Trophoblast cell (in vitro differentiated cells and primary cell): ENCODE results near the gene ZNF92.
"Not testable (repeated sequence)": the region's sequence is repeated elsewhere in the genome, so short reads cannot be mapped to it uniquely, and the experiment has no call there.

ENCODE experiments used
- DNase-seq, 2 donors: peaks; one replicate each; pipeline ENCODE4 v3.0.0-alpha.2; 2016
- H2AFZ ChIP-seq: 2 replicates; pipeline ENCODE4 v1.6.1; 2013; ENCODE audit warnings: low read length, moderate library complexity, mild to moderate bottlenecking; ENCODE audit not compliant: insufficient read depth, poor library complexity
- H2AK5ac ChIP-seq: 2 replicates; pipeline ENCODE4 v1.6.1; 2013; ENCODE audit warnings: mild to moderate bottlenecking, low read length
- H2BK120ac ChIP-seq: 2 replicates; pipeline ENCODE4 v1.6.1; 2013; ENCODE audit warnings: low read length, mild to moderate bottlenecking, moderate library complexity; ENCODE audit not compliant: insufficient read depth, poor library complexity
- H2BK12ac ChIP-seq: 2 replicates; pipeline ENCODE4 v1.6.1; 2013; ENCODE audit warnings: mild to moderate bottlenecking, low read length, moderate library complexity
- H2BK5ac ChIP-seq: 2 replicates; pipeline ENCODE4 v1.6.1; 2013; ENCODE audit warnings: low read length, low read depth, moderate library complexity, mild to moderate bottlenecking; ENCODE audit not compliant: poor library complexity
- H3K14ac ChIP-seq: 2 replicates; pipeline ENCODE4 v1.6.1; 2013; ENCODE audit warnings: mild to moderate bottlenecking, low read length
- H3K18ac ChIP-seq: 2 replicates; pipeline ENCODE4 v1.6.1; 2013; ENCODE audit warnings: mild to moderate bottlenecking, low read length
- H3K23ac ChIP-seq: 2 replicates; pipeline ENCODE4 v1.6.1; 2013; ENCODE audit warnings: low read length
- H3K27ac ChIP-seq: 2 replicates; pipeline ENCODE4 v1.5.1; 2013; ENCODE audit warnings: low read depth, mild to moderate bottlenecking, inconsistent platforms, low read length, moderate library complexity
- H3K27me3 ChIP-seq: 2 replicates; pipeline ENCODE4 v1.6.1; 2013; ENCODE audit warnings: inconsistent platforms, mild to moderate bottlenecking, low read length, moderate library complexity; ENCODE audit not compliant: insufficient read depth
- H3K36me3 ChIP-seq, 2 experiments: 1 replicate in 1 of 2; 2 replicates in 1 of 2; pipeline ENCODE4 v1.6.1; 2013; ENCODE audit warnings: low read length in 2 of 2, mild to moderate bottlenecking in 2 of 2, moderate library complexity in 1 of 2; ENCODE audit not compliant: insufficient read depth in 2 of 2, control insufficient read depth in 1 of 2
- H3K4ac ChIP-seq: 2 replicates; pipeline ENCODE4 v1.6.1; 2013; ENCODE audit warnings: low read depth, mild to moderate bottlenecking, low read length, moderate library complexity
- H3K4me1 ChIP-seq, 2 experiments: 1 replicate in 1 of 2; 2 replicates in 1 of 2; pipeline ENCODE4 v1.6.1; 2013; ENCODE audit warnings: low read length in 2 of 2, mild to moderate bottlenecking in 2 of 2, moderate library complexity in 1 of 2; ENCODE audit not compliant: insufficient read depth in 2 of 2, control insufficient read depth in 1 of 2
- H3K4me2 ChIP-seq: 2 replicates; pipeline ENCODE4 v1.6.1; 2013; ENCODE audit warnings: inconsistent platforms, mild to moderate bottlenecking, low read length, moderate library complexity
- H3K4me3 ChIP-seq: 2 replicates; pipeline ENCODE4 v1.5.1; 2013; ENCODE audit warnings: mild to moderate bottlenecking, low read depth, low read length, inconsistent platforms
- H3K79me1 ChIP-seq: one replicate; pipeline ENCODE4 v1.6.1; 2013; ENCODE audit warnings: low read length
- H3K79me2 ChIP-seq: 2 replicates; pipeline ENCODE4 v1.6.1; 2013; ENCODE audit warnings: low read length, mild to moderate bottlenecking; ENCODE audit not compliant: control insufficient read depth, insufficient read depth, poor library complexity
- H3K9ac ChIP-seq: 2 replicates; pipeline ENCODE4 v1.6.1; 2013; ENCODE audit warnings: mild to moderate bottlenecking, low read length
- H3K9me3 ChIP-seq: 2 replicates; pipeline ENCODE4 v1.6.1; 2013; ENCODE audit warnings: low read depth, mild to moderate bottlenecking, control low read depth, inconsistent platforms, low read length; ENCODE audit not compliant: insufficient read depth
- H4K12ac ChIP-seq: 2 replicates; pipeline ENCODE4 v1.6.1; 2013; ENCODE audit warnings: low read depth, mild to moderate bottlenecking, low read length, moderate library complexity
- H4K8ac ChIP-seq: 2 replicates; pipeline ENCODE4 v1.6.1; 2013; ENCODE audit warnings: low read depth, mild to moderate bottlenecking, low read length, moderate library complexity
- H4K91ac ChIP-seq: one replicate; pipeline ENCODE4 v1.6.1; 2013; ENCODE audit warnings: low read depth, mild to moderate bottlenecking, low read length, moderate library complexity
- WGBS: extraction: QIAGEN DNeasy Blood & Tissue Kit; methylation state at CpG from one replicate; pipeline ENCODE4 v1.1.7; 2013; ENCODE audit warnings: missing lambda C conversion rate; ENCODE audit not compliant: insufficient read length, insufficient coverage; ENCODE audit errors: extremely low coverage; 5-methylcytosine and 5-hydroxymethylcytosine counted together

ZNF92 gene

DNA sequence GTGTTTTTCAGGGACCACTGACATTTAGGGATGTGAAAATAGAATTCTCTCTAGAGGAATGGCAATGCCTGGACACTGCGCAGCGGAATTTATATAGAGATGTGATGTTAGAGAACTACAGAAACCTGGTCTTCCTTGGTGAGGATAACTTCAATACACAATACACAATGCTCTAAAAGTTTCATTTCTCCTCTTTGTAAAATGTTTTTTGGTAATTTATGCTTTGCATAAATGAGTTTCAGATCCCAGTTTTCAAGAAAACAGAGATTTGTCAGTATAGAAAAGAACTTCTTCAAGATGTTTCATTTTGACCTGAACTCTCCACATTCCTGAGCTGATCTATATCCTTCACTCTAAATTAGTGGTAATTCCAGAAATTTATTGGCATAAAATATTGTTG lies 14.2 kb downstream of the ZNF92 start:
- no peak overlapping the region for H3K14ac ChIP-seq

DNA sequence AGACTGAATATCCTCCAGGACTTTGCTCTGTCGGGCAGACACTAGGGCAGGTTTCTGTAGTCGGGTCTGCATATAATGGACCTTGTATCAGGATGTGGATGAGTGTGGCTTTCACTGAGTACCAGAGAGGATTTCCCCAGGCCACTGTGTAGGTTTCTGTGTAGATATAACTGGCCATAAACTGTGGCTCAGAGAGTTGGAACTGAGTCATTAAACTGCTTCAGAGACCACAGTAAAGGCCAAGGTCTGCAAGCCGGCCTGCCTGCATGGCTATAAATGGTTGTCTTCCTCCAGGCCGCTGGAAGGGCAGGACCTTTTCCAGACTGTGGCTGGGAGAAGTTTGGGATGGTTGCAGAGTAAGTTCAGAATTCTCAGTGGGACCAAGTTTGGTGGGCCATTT lies 16.9 kb downstream of the ZNF92 start:
- no peak overlapping the region for H3K14ac ChIP-seq
- H2BK12ac ChIP-seq: no peak overlapping the region
- no peaks in the 10 kb centered on the region for H3K9me3 ChIP-seq
- no peak overlapping the region for H2AK5ac ChIP-seq
- DNase-seq: no peak
- no peak overlapping the region for H2AFZ ChIP-seq
- no peak overlapping the region for H4K8ac ChIP-seq
- no peaks in the 10 kb centered on the region for H3K27me3 ChIP-seq
- H3K23ac ChIP-seq: no peak overlapping the region
- no CpG with 5 or more reads among the region's 4 CpGs for WGBS
- no peak overlapping the region for H3K18ac ChIP-seq
- no peaks in the 10 kb centered on the region for H3K4me1 ChIP-seq
- H3K9ac ChIP-seq: no peak overlapping the region
- H4K12ac ChIP-seq: no peak overlapping the region
- H3K36me3 ChIP-seq: peaks cover 7 to 11% of the 10 kb centered on the region in 2 experiments
- no peak overlapping the region for H3K27ac ChIP-seq
- H3K4me3 ChIP-seq: no peak overlapping the region
- no peak overlapping the region for H4K91ac ChIP-seq
- H2BK5ac ChIP-seq: no peak overlapping the region
- no peak overlapping the region for H3K4ac ChIP-seq
- no peak overlapping the region for H3K4me2 ChIP-seq
- H3K79me2 ChIP-seq: no peaks in the 10 kb centered on the region
- no peak overlapping the region for H2BK120ac ChIP-seq
- no peaks in the 10 kb centered on the region for H3K79me1 ChIP-seq

More for the DNA sequence above, 14.2 kb downstream of the ZNF92 start:
- no peak overlapping the region for H2AFZ ChIP-seq
- H3K18ac ChIP-seq: no peak overlapping the region
- no peaks in the 10 kb centered on the region for H3K79me1 ChIP-seq
- no peak overlapping the region for H3K4ac ChIP-seq
- no peak overlapping the region for H2BK5ac ChIP-seq
- no peak overlapping the region for H3K4me2 ChIP-seq
- no peaks in the 10 kb centered on the region for H3K9me3 ChIP-seq
- H3K79me2 ChIP-seq: no peaks in the 10 kb centered on the region
- H2BK12ac ChIP-seq: no peak overlapping the region
- H3K4me3 ChIP-seq: no peak overlapping the region
- H3K36me3 ChIP-seq: peaks cover 7 to 8% of the 10 kb centered on the region in 2 experiments
- no peak overlapping the region for H4K12ac ChIP-seq
- no CpG with 5 or more reads among the region's 2 CpGs for WGBS
- H3K4me1 ChIP-seq: no peaks in the 10 kb centered on the region
- no peak for DNase-seq
- H3K27ac ChIP-seq: no peak overlapping the region
- no peak overlapping the region for H2BK120ac ChIP-seq
- no peak overlapping the region for H2AK5ac ChIP-seq
- H3K9ac ChIP-seq: no peak overlapping the region
- no peaks in the 10 kb centered on the region for H3K27me3 ChIP-seq
- no peak overlapping the region for H3K23ac ChIP-seq
- H4K91ac ChIP-seq: no peak overlapping the region
- no peak overlapping the region for H4K8ac ChIP-seq

DNA sequence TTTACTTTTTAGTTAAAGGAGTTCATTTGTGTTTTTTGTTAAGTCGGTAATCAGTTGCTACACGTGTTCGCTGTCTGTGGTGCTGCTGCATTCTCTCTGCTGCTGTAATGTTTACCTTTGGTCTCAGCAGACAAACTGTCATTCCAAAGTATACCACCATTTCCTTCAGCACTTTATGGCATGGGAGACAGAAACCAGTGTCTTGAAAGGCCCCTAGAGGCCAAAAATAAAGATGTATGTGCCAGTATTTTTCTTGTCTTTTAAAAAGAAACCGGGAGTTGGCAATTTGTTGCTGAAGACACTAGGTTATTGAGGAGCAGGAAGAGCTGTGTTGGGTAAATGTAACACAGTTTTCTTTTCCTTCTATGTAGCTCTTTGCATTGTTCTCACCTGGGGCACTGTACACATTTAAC lies 24.1 kb downstream of the ZNF92 start:
- H3K4me3 ChIP-seq: no peak overlapping the region
- no peaks in the 10 kb centered on the region for H3K79me1 ChIP-seq

DNA sequence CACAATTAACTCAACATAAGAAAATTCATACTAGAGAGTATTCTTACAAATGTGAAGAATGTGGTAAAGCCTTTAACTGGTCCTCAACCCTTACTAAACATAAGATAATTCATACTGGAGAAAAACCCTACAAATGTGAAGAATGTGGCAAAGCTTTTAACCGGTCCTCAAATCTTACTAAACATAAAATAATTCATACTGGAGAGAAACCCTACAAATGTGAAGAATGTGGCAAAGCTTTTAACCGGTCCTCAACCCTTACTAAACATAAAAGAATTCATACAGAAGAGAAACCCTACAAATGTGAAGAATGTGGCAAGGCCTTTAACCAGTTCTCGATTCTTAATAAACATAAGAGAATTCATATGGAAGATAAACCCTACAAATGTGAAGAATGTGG lies 25.0 kb downstream of the ZNF92 start:
- not testable (repeated sequence) for H3K23ac ChIP-seq, H3K79me2 ChIP-seq, H2BK5ac ChIP-seq, H2BK12ac ChIP-seq, H2AFZ ChIP-seq, H2AK5ac ChIP-seq, H4K12ac ChIP-seq, H4K8ac ChIP-seq, H3K79me1 ChIP-seq, H3K4me3 ChIP-seq, H3K4ac ChIP-seq, H3K27ac ChIP-seq, H3K4me2 ChIP-seq, H3K36me3 ChIP-seq, H4K91ac ChIP-seq, H3K9ac ChIP-seq, H2BK120ac ChIP-seq, H3K4me1 ChIP-seq, H3K9me3 ChIP-seq, H3K18ac ChIP-seq, DNase-seq, H3K27me3 ChIP-seq, H3K14ac ChIP-seq
- WGBS: no CpG with 5 or more reads among the region's 3 CpGs

More for the DNA sequence above, 24.1 kb downstream of the ZNF92 start:
- no peak overlapping the region for H4K8ac ChIP-seq
- H3K36me3 ChIP-seq: peaks cover 2 to 9% of the 10 kb centered on the region in 2 experiments
- no peak overlapping the region for H3K18ac ChIP-seq
- H2AFZ ChIP-seq: no peak overlapping the region
- H3K79me2 ChIP-seq: no peaks in the 10 kb centered on the region
- WGBS: no CpG with 5 or more reads among the region's 4 CpGs
- H4K91ac ChIP-seq: no peak overlapping the region
- DNase-seq: no peak
- no peak overlapping the region for H2BK12ac ChIP-seq
- H3K4me2 ChIP-seq: no peak overlapping the region
- no peak overlapping the region for H3K27ac ChIP-seq
- H2BK5ac ChIP-seq: no peak overlapping the region
- H3K4ac ChIP-seq: no peak overlapping the region
- no peak overlapping the region for H2BK120ac ChIP-seq
- H2AK5ac ChIP-seq: no peak overlapping the region
- H3K9ac ChIP-seq: no peak overlapping the region
- H3K27me3 ChIP-seq: no peaks in the 10 kb centered on the region
- H3K9me3 ChIP-seq: peaks cover 1% of the 10 kb centered on the region
- no peak overlapping the region for H3K14ac ChIP-seq
- H3K4me1 ChIP-seq: no peaks in the 10 kb centered on the region
- H4K12ac ChIP-seq: no peak overlapping the region
- no peak overlapping the region for H3K23ac ChIP-seq
